Progenitor cell of endocrine pancreas (in vitro differentiated cells): ENCODE data around the gene PARD3. TPM values are rescaled to one million over a fixed set of nuclear protein-coding genes. Genes with fewer than 3 reads are reported as not detected.

Source experiments
- DNase-seq: peaks from one replicate; pipeline ENCODE4 v3.0.0; 2021; ENCODE audit warnings: low spot score; ENCODE audit not compliant: unreplicated experiment
- H3K27ac Mint-ChIP-seq: 2 replicates; pipeline ENCODE4 v1.8.0; 2021; ENCODE audit warnings: mild to moderate bottlenecking, moderate library complexity, mixed read lengths
- H3K27me3 Mint-ChIP-seq: 2 replicates; pipeline ENCODE4 v1.8.0; 2021; ENCODE audit warnings: mixed read lengths
- H3K36me3 Mint-ChIP-seq: 2 replicates; pipeline ENCODE4 v1.8.0; 2022; ENCODE audit warnings: mixed read lengths; ENCODE audit not compliant: insufficient read depth
- H3K4me1 Mint-ChIP-seq: 2 replicates; pipeline ENCODE4 v1.8.0; 2021; ENCODE audit warnings: low read depth, mixed read lengths
- H3K4me3 Mint-ChIP-seq: 2 replicates; pipeline ENCODE4 v1.8.0; 2021; ENCODE audit warnings: low read depth, mild to moderate bottlenecking, moderate library complexity, mixed read lengths
- H3K9me3 Mint-ChIP-seq: 2 replicates; pipeline ENCODE4 v1.8.0; 2021; ENCODE audit warnings: low read depth, mixed read lengths
- total RNA-seq: library from RNA; stranded (reverse); gene quantifications from 2 replicates; pipeline ENCODE4 v1.2.1, GENCODE V29; 2021
- TF ChIP-seq, protein P1 (sequence below): fragments of 200-600 bp; sonication (generic); IDR thresholded peaks from one replicate; pipeline ENCODE4 v1.5.0; 2021; ENCODE audit warnings: antibody characterized with exemption, mild to moderate bottlenecking; ENCODE audit not compliant: unreplicated experiment

PARD3 gene
- total RNA-seq, 1 donor from 2014 or later, result 85.3 TPM

DNA sequence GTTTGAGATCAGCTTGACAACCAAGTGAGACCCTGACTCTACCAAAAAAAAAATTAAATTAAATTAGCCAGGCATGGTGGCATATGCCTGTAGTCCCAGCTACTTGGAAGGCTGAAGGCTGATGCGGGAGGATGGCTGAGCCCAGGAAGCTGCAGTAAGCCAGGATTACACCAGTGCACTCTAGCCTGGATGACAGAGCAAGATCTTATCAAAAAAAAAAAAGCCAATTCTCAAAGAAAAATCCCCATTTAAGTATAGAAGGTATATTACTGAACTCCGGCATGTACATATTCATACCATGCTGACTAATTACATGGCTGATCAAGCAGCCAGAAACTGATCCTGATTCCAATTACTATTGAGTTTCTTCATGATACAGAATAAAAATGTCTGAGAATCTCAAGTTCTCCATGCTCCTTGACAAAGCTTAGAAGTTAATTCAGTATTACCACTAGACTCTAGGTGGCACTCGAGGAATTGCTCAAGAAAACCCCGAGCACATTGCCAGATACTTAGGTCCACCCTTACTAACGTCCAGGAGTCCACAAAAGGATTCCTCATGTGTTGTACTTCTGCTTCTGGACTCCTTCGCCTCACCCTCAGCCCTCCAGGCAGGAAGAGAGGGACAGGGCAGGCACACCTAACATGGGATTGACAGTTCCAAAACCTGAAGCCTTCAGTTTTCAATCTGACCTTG lies 148.9 kb downstream of the PARD3 start:
- Mint-ChIP-seq H3K27me3 (no peaks in the 10 kb centered on the region), H3K27ac (peak overlapping the region; percentile 78), H3K9me3 (peaks cover 5% of the 10 kb centered on the region), H3K36me3 (no peaks in the 10 kb centered on the region), H3K4me3 (no peak overlapping the region), H3K4me1 (peaks cover 60% of the 10 kb centered on the region)
- no peak for DNase-seq
- TF ChIP-seq, protein P1, sequence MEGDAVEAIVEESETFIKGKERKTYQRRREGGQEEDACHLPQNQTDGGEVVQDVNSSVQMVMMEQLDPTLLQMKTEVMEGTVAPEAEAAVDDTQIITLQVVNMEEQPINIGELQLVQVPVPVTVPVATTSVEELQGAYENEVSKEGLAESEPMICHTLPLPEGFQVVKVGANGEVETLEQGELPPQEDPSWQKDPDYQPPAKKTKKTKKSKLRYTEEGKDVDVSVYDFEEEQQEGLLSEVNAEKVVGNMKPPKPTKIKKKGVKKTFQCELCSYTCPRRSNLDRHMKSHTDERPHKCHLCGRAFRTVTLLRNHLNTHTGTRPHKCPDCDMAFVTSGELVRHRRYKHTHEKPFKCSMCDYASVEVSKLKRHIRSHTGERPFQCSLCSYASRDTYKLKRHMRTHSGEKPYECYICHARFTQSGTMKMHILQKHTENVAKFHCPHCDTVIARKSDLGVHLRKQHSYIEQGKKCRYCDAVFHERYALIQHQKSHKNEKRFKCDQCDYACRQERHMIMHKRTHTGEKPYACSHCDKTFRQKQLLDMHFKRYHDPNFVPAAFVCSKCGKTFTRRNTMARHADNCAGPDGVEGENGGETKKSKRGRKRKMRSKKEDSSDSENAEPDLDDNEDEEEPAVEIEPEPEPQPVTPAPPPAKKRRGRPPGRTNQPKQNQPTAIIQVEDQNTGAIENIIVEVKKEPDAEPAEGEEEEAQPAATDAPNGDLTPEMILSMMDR, result peak; percentile 57

DNA sequence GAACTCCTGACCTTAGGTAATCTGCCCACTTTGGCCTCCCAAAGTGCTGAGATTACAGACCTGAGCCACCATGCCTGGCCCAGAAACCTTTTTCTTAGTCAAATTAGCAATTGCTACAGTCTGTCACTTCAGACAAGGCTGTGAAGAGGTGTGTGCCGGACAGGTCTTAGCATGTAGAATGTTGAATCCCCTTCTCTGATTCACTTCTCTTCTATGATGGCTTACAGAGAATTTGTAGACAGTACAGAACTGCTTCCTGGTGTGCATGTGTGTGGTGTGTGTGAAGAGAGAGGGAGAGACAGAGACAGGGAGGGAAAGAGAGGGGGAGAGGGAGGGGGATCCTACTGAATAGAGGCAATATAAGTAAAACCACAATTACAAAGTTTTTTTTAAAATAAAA lies 150.4 kb downstream of the PARD3 start:
- Mint-ChIP-seq H3K27me3 (no peaks in the 10 kb centered on the region), H3K9me3 (peaks cover 5% of the 10 kb centered on the region), H3K4me3 (no peak overlapping the region), H3K36me3 (no peaks in the 10 kb centered on the region), H3K4me1 (peaks cover 46% of the 10 kb centered on the region), H3K27ac (no peak overlapping the region)
- TF ChIP-seq, protein P1, result no peak
- no peak for DNase-seq

DNA sequence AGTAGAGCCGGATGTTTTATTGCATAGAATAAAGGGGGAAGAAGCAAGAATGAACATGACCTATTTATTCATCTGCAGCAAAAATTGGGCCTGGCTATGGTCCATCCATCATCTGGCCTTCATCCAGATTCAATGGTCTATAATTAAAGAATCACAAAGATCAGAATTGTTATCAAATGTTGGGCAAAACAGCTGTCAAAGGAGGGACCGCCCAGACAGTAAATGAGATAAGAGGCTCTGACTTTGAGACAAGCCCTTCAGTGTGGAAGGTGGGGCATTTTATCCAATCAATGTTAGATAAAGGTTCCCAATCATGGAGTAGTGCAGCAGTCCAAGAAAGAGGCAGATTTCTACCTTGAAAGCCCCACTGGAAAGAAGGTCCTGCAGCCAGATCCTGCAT lies 153.5 kb downstream of the PARD3 start:
- Mint-ChIP-seq H3K4me1 (peaks cover 25% of the 10 kb centered on the region), H3K9me3 (no peaks in the 10 kb centered on the region), H3K27me3 (no peaks in the 10 kb centered on the region), H3K36me3 (no peaks in the 10 kb centered on the region), H3K4me3 (no peak overlapping the region), H3K27ac (no peak overlapping the region)
- no peak for DNase-seq
- TF ChIP-seq, protein P1, result no peak

DNA sequence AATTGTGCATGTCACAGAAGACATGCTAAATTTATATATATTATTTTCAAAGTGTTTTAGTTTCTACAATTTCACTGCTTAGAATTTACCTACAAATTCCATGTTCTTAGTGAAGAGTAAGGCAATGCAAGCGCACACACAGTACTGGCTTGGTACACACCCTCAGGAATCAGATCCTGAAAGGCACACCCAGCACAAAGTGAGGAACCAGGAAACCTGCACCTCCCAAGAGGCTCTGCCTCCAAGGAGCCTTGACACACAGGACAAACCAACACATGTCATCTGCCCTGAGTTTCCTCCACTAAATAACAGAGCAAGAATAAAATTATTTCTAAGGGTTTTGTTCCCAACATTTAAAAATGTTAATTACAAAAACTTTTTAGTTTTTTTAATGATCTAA lies 156.2 kb downstream of the PARD3 start:
- peaks cover 24% of the 10 kb centered on the region for H3K4me1 Mint-ChIP-seq
- DNase-seq, result no peak

DNA sequence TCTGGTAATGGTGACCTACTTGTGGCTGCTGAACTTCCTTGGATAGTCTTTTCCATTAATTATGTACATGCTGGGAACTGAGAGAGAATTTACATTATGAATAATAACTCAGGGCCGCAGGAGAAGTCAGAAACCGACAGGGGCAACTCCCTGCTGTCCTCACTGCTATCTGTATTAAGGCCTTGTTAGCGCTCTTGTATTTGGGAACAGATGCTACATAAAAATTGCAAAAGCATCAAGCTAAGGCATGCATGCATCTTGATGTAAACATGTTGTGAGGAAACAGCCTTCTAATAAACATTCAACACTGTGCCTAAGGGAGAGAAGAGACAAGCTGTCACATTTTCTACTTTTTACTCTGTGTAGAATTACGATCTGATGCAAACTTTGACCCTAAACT lies 158.4 kb downstream of the PARD3 start:
- H3K4me3 Mint-ChIP-seq, result no peak overlapping the region
- H3K27ac Mint-ChIP-seq, result peak overlapping the region; percentile 3
- peaks cover 26% of the 10 kb centered on the region for H3K4me1 Mint-ChIP-seq
- TF ChIP-seq, protein P1, result no peak
- DNase-seq, result no peak
- H3K9me3 Mint-ChIP-seq, result no peaks in the 10 kb centered on the region
- H3K27me3 Mint-ChIP-seq, result no peaks in the 10 kb centered on the region
- H3K36me3 Mint-ChIP-seq, result no peaks in the 10 kb centered on the region

More for the DNA sequence above, 156.2 kb downstream of the PARD3 start:
- Mint-ChIP-seq H3K27ac (no peak overlapping the region), H3K36me3 (no peaks in the 10 kb centered on the region), H3K4me3 (no peak overlapping the region), H3K9me3 (no peaks in the 10 kb centered on the region), H3K27me3 (no peaks in the 10 kb centered on the region)
- TF ChIP-seq, protein P1, result no peak
